ENCODE data around the gene ITGB2. TPM values are rescaled to one million over a fixed set of nuclear protein-coding genes. Genes with fewer than 3 reads are reported as not detected.

Gene ITGB2
- total RNA-seq, 1 experiment from 2014 or later: 45.1 TPM

DNA sequence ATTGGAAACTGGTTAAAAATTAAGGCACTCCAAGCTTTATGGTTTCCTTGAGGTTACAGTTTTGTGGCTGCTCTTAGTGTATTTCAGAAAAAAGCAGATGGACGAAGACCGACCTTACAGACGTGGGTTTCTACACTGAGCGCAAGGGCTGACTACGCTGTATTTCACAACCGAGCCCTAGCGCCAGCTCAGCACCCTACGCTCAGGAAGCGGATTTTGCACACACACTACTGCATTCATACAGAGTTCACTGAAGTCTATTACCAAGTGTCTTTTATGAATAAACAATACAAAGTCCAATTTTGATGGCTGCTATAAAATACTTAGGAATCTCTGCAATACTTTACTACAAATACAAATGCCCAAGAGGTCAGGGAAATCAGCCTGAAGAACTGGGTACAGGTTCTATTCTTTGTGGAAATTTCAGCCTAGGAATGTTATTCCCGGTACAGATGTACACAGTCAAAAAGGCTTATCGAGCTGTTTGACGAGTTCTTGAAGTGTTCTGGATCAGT is 71.0 kb downstream of the ITGB2 start:
- Histone ChIP-seq H3K9ac (ENCODE audit: low read length) (no peak overlapping the region), H4K20me1 (ENCODE audit: low read length) (0 out of 2 replicates have a peak, but pooled peaks cover 13% of the 10 kb centered on the region), H2AFZ (ENCODE audit: low read length) (no peak overlapping the region), H3K9me2 (replicated peaks; ENCODE audit: low read length) (no peaks in the 10 kb centered on the region), H3K9me3 (ENCODE audit: low read length) (no peaks in the 10 kb centered on the region), H3K4me1 (ENCODE audit: insufficient read depth, low read length) (peaks cover 11% of the 10 kb centered on the region), H3K36me3 (ENCODE audit: low read depth, low read length) (peaks cover 39% of the 10 kb centered on the region), H3K79me2 (ENCODE audit: low read length) (peaks cover 22% of the 10 kb centered on the region), H3K27ac (ENCODE audit: low read length) (no peak overlapping the region), H3K4me3 (ENCODE audit: low read length) (no peak overlapping the region), H3F3A (ENCODE audit: low read length, unreplicated experiment) (no peaks in the 10 kb centered on the region), H3K27me3 (ENCODE audit: low read length) (no peaks in the 10 kb centered on the region), H3K4me2 (ENCODE audit: low read length) (no peak overlapping the region)
- ATAC-seq (no peak), DNase-seq (no peak)
- BruUV-seq (replicated peaks): TSS peak; percentile 31
- POLR2A ChIA-PET (ENCODE audit: unreplicated experiment): no interaction called here
- intact Hi-C loops (cut with micrococcal nuclease): no loop called here
- CTCF ChIA-PET: no interaction called here
- no peak for TF ChIP-seq CTCF (conservative IDR thresholded peaks at IDR 0.05; ENCODE audit: low read depth, low read length)
- no peak for TF ChIP-seq EZH2phosphoT487 (IDR thresholded peaks at IDR 0.05; ENCODE audit: borderline replicate concordance, low read length)
- no peak for TF ChIP-seq EZH2 (IDR thresholded peaks at IDR 0.05; ENCODE audit: low read length, unreplicated experiment)

DNA sequence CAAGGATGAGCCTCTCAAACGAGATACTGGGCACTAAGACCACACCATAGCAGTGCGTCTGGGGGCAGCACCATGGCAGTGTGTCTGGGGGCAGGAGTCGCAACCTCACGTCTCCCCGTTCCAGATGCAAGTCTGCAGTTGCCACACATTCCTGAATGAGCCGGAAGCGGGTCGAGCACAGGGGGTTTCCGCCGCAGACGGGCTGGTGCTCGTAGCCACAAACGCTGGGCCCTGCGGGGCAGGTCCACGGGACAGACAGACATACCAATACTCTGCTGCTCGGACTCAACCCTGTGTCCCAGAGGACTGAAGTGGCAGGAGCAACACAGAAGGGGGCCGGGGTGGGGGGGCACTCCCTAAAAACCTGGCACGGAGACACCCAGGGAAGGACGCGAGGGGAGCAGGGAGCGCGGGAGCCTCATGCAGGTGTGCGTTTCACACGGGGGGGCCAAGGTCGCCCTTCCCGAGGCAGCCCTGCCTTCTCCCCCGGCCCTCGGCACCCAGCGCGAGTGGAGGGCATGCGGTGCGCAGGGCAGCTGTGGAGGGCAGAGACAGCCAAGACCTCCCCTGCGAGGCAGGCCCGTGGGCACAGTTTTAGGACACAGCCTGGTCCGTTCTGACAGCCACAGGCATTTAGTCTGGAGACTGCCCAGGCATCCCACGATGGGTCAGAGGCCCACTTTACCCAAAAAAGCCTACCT is 71.7 kb downstream of the ITGB2 start:
- no peak for TF ChIP-seq EZH2 (IDR thresholded peaks at IDR 0.05; ENCODE audit: low read length, unreplicated experiment)
- no peak for TF ChIP-seq CTCF (conservative IDR thresholded peaks at IDR 0.05; ENCODE audit: low read depth, low read length)
- TF ChIP-seq EZH2phosphoT487 (IDR thresholded peaks at IDR 0.05; ENCODE audit: borderline replicate concordance, low read length): no peak
- Histone ChIP-seq H3K4me3 (ENCODE audit: low read length) (no peak overlapping the region), H3K27me3 (ENCODE audit: low read length) (no peaks in the 10 kb centered on the region), H3K9me2 (replicated peaks; ENCODE audit: low read length) (no peaks in the 10 kb centered on the region), H3K9me3 (ENCODE audit: low read length) (no peaks in the 10 kb centered on the region), H3K36me3 (ENCODE audit: low read depth, low read length) (peaks cover 32% of the 10 kb centered on the region), H3K9ac (ENCODE audit: low read length) (no peak overlapping the region), H4K20me1 (ENCODE audit: low read length) (0 out of 2 replicates have a peak, but pooled peaks cover 6% of the 10 kb centered on the region), H3F3A (ENCODE audit: low read length, unreplicated experiment) (no peaks in the 10 kb centered on the region), H2AFZ (ENCODE audit: low read length) (no peak overlapping the region), H3K79me2 (ENCODE audit: low read length) (peaks cover 15% of the 10 kb centered on the region), H3K27ac (ENCODE audit: low read length) (no peak overlapping the region), H3K4me1 (ENCODE audit: insufficient read depth, low read length) (peaks cover 11% of the 10 kb centered on the region), H3K4me2 (ENCODE audit: low read length) (no peak overlapping the region)
- intact Hi-C loops (cut with micrococcal nuclease): no loop called here
- ChIA-PET CTCF (no interaction called here), POLR2A (ENCODE audit: unreplicated experiment) (no interaction called here)
- no peak for ATAC-seq
- DNase-seq: no peak
- BruUV-seq (replicated peaks): no TSS peak
